CD1c-positive myeloid dendritic cell (primary cell): ENCODE data around the gene PSMD14.

Experiments used
- DNase-seq: peaks from one replicate; pipeline ENCODE4 v3.0.0-alpha.2; 2016; ENCODE audit errors: extremely low spot score

PSMD14 gene

GRCh38 chr2:161384864-161385263 is 76.6 kb downstream of the PSMD14 start:
- no peak for DNase-seq

- no peak for DNase-seq
Observed at GRCh38 chr2:161386228-161386824, 78.1 kb downstream of the PSMD14 start.

- no peak for DNase-seq
Observed at GRCh38 chr2:161388146-161388779, 80.0 kb downstream of the PSMD14 start.

- no peak for DNase-seq
Observed at GRCh38 chr2:161391737-161392506, 83.7 kb downstream of the PSMD14 start.

GRCh38 chr2:161400076-161400475 is 91.9 kb downstream of the PSMD14 start:
- no peak for DNase-seq

GRCh38 chr2:161402297-161402696 is 94.1 kb downstream of the PSMD14 start:
- DNase-seq = no peak

GRCh38 chr2:161406316-161406715 is 98.1 kb downstream of the PSMD14 start:
- DNase-seq = no peak

- DNase-seq = no peak
Observed at GRCh38 chr2:161407597-161407996, 99.4 kb downstream of the PSMD14 start.

GRCh38 chr2:161409308-161409907 is 101.2 kb downstream of the PSMD14 start:
- DNase-seq = no peak

- no peak for DNase-seq
Observed at GRCh38 chr2:161412346-161412745, 104.1 kb downstream of the PSMD14 start.

- DNase-seq = no peak
Observed at GRCh38 chr2:161414042-161415033, 106.1 kb downstream of the PSMD14 start.

GRCh38 chr2:161415034-161415986 is 107.1 kb downstream of the PSMD14 start:
- DNase-seq = no peak

- no peak for DNase-seq
Observed at GRCh38 chr2:161415987-161416707, 107.9 kb downstream of the PSMD14 start, which contains the start of gene TBR1. Gene TBR1 (plus strand): TSS chr2:161416297. CDS start chr2:161416411, 114 bp downstream.

- DNase-seq = no peak
Observed at GRCh38 chr2:161416708-161417437, 108.6 kb downstream of the PSMD14 start.

- no peak for DNase-seq
Observed at GRCh38 chr2:161417438-161418274, 109.4 kb downstream of the PSMD14 start.

- DNase-seq = no peak
Observed at GRCh38 chr2:161418275-161418714, 110.1 kb downstream of the PSMD14 start.

GRCh38 chr2:161418715-161419637 is 110.8 kb downstream of the PSMD14 start:
- no peak for DNase-seq
